Measurements from ENCODE around the gene EIF5A. TPM values are rescaled to one million over a fixed set of nuclear protein-coding genes. Genes with fewer than 3 reads are reported as not detected.
"Not testable (repeated sequence)": the region's sequence is repeated elsewhere in the genome, so short reads cannot be mapped to it uniquely, and the experiment has no call there.

Gene EIF5A
- total and polyA plus RNA-seq, 2 experiments from 2014 or later: 319 to 988 TPM

- H3K27me3 ChIP-seq: no peaks in the 10 kb centered on the region
- H3K4me3 ChIP-seq: peak overlapping the region; percentile 81
- peaks cover 12% of the 10 kb centered on the region for H3K4me1 ChIP-seq (ENCODE audit: low read depth)
- DNase-seq (ENCODE audit: low read depth in 1 of 2, low spot score in 1 of 2): no peak
- TF ChIP-seq CTCF (IDR thresholded peaks at IDR 0.05; ENCODE audit: low read depth, low read length): no peak
- no peaks in the 10 kb centered on the region for H3K9me3 ChIP-seq (ENCODE audit: low read depth)
- H3K27ac ChIP-seq: peak overlapping the region; percentile 89
- no peaks in the 10 kb centered on the region for H3K36me3 ChIP-seq
Observed at GRCh38 chr17:7330638-7331015, 23.2 kb downstream of the EIF5A start.

- H3K9me3 ChIP-seq (ENCODE audit: low read depth): no peaks in the 10 kb centered on the region
- H3K27me3 ChIP-seq: no peaks in the 10 kb centered on the region
- peak overlapping the region; percentile 52 for H3K27ac ChIP-seq
- H3K4me1 ChIP-seq (ENCODE audit: low read depth): peaks cover 12% of the 10 kb centered on the region
- no peaks in the 10 kb centered on the region for H3K36me3 ChIP-seq
- DNase-seq (ENCODE audit: low read depth in 1 of 2, low spot score in 1 of 2): no peak
- TF ChIP-seq CTCF (IDR thresholded peaks at IDR 0.05; ENCODE audit: low read depth, low read length): no peak
- no peak overlapping the region for H3K4me3 ChIP-seq
Observed at GRCh38 chr17:7332111-7332510, 24.7 kb downstream of the EIF5A start.

- not testable (repeated sequence) for H3K36me3 ChIP-seq; H3K9me3 ChIP-seq (ENCODE audit: low read depth); DNase-seq (ENCODE audit: low read depth in 1 of 2, low spot score in 1 of 2); H3K27me3 ChIP-seq; H3K4me3 ChIP-seq
- peak overlapping the region; percentile 69 for H3K27ac ChIP-seq
- peaks cover 12% of the 10 kb centered on the region for H3K4me1 ChIP-seq (ENCODE audit: low read depth)
Observed at GRCh38 chr17:7332600-7333069, 25.2 kb downstream of the EIF5A start.

GRCh38 chr17:7334938-7335538 lies 27.6 kb downstream of the EIF5A start:
- no peak overlapping the region for H3K27ac ChIP-seq
- no peaks in the 10 kb centered on the region for H3K9me3 ChIP-seq (ENCODE audit: low read depth)
- DNase-seq (ENCODE audit: low read depth in 1 of 2, low spot score in 1 of 2): no peak
- H3K4me3 ChIP-seq: no peak overlapping the region
- peaks cover 7% of the 10 kb centered on the region for H3K4me1 ChIP-seq (ENCODE audit: low read depth)
- H3K36me3 ChIP-seq: no peaks in the 10 kb centered on the region
- no peaks in the 10 kb centered on the region for H3K27me3 ChIP-seq
- no peak for TF ChIP-seq CTCF (IDR thresholded peaks at IDR 0.05; ENCODE audit: low read depth, low read length)

- not testable (repeated sequence) for H3K27me3 ChIP-seq; DNase-seq (ENCODE audit: low read depth in 1 of 2, low spot score in 1 of 2); H3K4me3 ChIP-seq; H3K9me3 ChIP-seq (ENCODE audit: low read depth); H3K4me1 ChIP-seq (ENCODE audit: low read depth); H3K27ac ChIP-seq; H3K36me3 ChIP-seq
Observed at GRCh38 chr17:7335765-7336164, 28.3 kb downstream of the EIF5A start.

GRCh38 chr17:7336240-7337175 lies 29.1 kb downstream of the EIF5A start, which contains the start of gene ACAP1:
Gene ACAP1, plus strand, starts transcription at chr17:7336529. Its CDS starts 206 bp downstream, at chr17:7336735.
- no peak within 1 kb of the TSS for H3K4me3 ChIP-seq

GRCh38 chr17:7337600-7337999 lies 30.2 kb downstream of the EIF5A start:
- H3K27me3 ChIP-seq; H3K36me3 ChIP-seq; H3K27ac ChIP-seq; H3K9me3 ChIP-seq (ENCODE audit: low read depth); H3K4me1 ChIP-seq (ENCODE audit: low read depth); H3K4me3 ChIP-seq; DNase-seq (ENCODE audit: low read depth in 1 of 2, low spot score in 1 of 2): not testable (repeated sequence)

More at GRCh38 chr17:7336240-7337175, 29.1 kb downstream of the EIF5A start, which contains the start of gene ACAP1:
- H3K36me3 ChIP-seq: no peaks in the 10 kb centered on the region
- no peak for TF ChIP-seq CTCF (IDR thresholded peaks at IDR 0.05; ENCODE audit: low read depth, low read length)
- DNase-seq (ENCODE audit: low read depth in 1 of 2, low spot score in 1 of 2): no peak
- no peaks in the 10 kb centered on the region for H3K27me3 ChIP-seq
- H3K27ac ChIP-seq: no peak within 1 kb of the TSS
- no peaks in the 10 kb centered on the region for H3K9me3 ChIP-seq (ENCODE audit: low read depth)
- peaks cover 7% of the 10 kb centered on the region for H3K4me1 ChIP-seq (ENCODE audit: low read depth)

All from cardiac muscle cell (in vitro differentiated cells and primary cell).